ENCODE measurements around the gene CCDC134.

DNA sequence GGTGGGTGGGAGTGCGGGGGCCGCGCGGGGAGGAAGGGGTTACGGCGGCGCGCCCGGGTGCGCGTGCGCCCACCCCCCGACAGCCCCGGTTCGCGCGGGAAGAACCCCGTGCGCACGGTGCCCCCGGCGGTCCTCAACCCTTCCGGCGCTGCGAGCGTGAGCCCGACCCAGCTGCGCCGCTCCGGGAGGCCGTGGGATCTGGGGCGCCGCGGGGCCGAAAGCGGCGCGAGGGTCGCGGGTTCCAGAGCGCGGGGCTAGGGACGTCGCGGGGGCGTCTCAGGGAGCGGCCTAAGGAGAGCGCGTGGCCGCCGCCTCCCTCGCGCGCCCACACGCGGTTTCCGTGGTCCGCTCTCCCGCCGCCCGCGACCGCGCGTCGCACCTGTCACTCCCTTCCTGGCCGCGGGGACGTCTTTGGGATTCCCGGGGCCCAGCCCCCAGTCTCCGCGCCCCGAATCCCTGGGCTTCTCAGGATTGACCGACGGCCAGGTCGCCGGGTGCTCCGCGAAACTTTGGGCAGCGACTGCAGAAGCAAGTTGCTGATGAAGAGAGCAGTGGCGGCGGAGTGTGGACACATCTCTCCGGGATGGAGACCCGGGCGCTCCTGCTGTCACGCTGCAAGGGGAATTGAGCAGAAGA is 33.0 kb downstream of the CCDC134 start:
- TF ChIP-seq, protein P1, sequence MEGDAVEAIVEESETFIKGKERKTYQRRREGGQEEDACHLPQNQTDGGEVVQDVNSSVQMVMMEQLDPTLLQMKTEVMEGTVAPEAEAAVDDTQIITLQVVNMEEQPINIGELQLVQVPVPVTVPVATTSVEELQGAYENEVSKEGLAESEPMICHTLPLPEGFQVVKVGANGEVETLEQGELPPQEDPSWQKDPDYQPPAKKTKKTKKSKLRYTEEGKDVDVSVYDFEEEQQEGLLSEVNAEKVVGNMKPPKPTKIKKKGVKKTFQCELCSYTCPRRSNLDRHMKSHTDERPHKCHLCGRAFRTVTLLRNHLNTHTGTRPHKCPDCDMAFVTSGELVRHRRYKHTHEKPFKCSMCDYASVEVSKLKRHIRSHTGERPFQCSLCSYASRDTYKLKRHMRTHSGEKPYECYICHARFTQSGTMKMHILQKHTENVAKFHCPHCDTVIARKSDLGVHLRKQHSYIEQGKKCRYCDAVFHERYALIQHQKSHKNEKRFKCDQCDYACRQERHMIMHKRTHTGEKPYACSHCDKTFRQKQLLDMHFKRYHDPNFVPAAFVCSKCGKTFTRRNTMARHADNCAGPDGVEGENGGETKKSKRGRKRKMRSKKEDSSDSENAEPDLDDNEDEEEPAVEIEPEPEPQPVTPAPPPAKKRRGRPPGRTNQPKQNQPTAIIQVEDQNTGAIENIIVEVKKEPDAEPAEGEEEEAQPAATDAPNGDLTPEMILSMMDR (IDR thresholded peaks at IDR 0.05): no peak
- no peak for TF ChIP-seq POLR2A (IDR thresholded peaks at IDR 0.05)
- no peak for TF ChIP-seq EP300 (IDR thresholded peaks at IDR 0.05)

All from ovary (tissue), 3 donors.